ENCODE measurements around the gene SASH1.

DNA sequence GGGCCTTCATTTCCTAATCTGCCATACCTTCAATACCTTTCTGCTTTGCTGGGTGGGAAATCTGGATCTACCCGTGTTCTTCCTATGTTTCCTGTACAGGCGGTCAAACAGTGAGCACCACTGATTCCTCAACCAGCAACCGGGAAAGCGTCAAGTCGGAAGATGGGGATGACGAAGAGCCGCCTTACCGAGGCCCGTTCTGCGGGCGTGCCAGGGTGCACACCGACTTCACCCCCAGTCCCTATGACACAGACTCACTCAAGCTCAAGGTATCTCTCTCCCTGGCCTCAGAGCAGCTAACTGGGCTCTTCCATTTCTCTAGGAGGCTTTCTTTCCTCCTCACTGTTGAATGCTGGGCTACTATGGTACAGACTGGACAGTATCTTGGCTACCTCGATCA lies 190.1 kb downstream of the SASH1 start:
- TF ChIP-seq, protein P1, sequence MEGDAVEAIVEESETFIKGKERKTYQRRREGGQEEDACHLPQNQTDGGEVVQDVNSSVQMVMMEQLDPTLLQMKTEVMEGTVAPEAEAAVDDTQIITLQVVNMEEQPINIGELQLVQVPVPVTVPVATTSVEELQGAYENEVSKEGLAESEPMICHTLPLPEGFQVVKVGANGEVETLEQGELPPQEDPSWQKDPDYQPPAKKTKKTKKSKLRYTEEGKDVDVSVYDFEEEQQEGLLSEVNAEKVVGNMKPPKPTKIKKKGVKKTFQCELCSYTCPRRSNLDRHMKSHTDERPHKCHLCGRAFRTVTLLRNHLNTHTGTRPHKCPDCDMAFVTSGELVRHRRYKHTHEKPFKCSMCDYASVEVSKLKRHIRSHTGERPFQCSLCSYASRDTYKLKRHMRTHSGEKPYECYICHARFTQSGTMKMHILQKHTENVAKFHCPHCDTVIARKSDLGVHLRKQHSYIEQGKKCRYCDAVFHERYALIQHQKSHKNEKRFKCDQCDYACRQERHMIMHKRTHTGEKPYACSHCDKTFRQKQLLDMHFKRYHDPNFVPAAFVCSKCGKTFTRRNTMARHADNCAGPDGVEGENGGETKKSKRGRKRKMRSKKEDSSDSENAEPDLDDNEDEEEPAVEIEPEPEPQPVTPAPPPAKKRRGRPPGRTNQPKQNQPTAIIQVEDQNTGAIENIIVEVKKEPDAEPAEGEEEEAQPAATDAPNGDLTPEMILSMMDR (IDR thresholded peaks at IDR 0.05), result no peak
- TF ChIP-seq POLR2A (IDR thresholded peaks at IDR 0.05), result no peak

Data from ovary (tissue), 3 donors.